Measurements from ENCODE around the gene MACF1.
"Not testable (repeated sequence)": the region's sequence is repeated elsewhere in the genome, so short reads cannot be mapped to it uniquely, and the experiment has no call there.

MACF1 gene

DNA sequence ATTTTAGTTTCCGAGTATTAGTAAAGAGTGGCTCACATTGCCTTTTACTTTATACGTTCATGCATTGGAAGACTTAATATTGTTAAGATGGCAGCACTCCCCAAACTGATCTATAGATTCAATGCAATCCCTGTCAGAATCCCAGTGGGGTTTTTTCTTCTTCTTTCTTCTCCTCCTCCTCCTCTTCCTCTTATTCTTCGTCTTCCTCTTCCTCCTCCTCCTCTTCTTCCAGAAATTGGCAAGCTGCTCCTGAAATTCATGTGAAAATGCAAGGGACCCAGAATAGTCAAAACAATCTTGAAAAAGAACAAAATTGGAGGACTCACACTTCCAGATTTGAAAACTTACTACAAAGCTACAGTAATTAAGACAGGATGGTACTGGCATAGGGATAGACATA is 23.2 kb upstream of the MACF1 start:
- no peak for DNase-seq

DNA sequence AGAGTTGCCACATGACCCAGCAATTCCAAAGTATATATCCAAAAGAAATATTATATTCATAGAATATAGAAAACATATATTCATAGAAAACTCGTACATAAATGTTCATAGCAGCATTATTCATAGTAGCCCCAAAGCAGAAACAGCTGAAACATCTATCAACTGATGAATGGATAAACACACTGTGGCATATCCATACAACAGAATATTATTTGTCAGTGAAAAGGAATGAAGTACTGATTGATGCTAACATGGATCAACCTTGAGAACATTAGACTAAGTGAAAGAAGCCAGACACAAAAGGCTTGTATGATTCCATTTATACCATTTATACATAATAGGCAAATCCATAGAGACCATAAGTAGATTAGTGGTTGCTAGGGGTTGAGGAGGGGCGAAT is 21.7 kb upstream of the MACF1 start:
- DNase-seq, result no peak

DNA sequence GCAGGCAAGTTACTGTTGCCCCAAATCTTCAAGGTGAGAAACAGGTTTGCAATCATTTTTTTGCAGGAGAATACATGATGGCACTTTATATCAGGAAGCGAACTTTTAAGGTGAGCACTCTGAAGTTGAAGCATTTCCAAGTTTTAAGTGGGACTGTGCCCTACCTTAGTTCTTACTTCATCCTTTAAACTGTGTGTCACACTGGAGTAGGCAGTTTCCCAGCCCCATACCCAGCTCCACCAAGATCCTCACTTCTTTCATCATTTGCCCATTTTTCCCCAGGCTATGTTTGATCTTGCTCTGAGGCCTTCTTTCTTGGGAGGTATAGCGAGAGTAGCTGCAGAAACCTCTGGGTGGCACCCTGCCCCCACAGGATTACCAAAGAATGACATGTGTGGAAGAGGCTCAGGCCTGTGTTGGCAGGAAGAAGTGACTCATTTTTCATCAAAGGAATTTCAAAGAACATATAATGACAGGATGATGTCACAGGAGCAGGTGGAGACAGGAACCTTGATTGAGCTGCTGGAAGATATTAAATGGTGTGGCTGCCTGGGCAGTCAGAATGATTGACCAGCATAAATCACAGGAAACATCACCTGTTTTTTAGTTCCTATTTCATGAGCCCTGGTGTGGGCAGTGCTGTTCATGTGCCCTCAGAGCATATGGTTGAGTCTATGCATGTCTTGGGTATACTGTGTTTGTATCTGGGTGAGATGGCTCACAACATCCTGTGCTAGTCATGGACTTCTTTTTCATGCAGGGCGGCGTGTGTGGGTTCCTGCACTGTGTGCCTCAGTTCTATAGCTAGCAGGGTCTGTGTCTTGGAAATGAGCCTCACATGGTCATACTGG is 20.8 kb upstream of the MACF1 start:
- peak; percentile 67 for DNase-seq

DNA sequence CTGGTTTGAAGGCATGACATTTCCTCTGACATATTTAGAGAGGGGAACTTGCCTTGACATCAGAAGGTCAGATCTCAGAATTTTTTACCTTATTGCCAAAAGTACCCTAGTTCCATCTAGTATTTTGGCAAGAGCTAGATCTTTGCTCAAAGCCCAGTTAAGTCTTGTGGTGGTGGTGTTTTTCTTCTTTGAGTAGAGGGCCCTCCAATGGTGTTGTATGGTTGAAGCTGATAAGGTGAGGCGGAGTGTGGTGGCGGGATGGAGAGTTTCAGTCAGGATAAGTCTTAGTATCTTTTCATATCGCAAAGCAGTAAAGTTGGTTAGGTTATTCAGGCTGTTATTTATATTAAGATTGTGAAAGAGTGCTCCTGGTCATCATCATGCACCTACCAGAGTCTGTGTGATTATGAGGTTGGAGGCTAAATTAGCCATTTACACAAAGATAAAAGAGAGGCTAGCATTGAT is 20.1 kb upstream of the MACF1 start:
- DNase-seq, result no peak

DNA sequence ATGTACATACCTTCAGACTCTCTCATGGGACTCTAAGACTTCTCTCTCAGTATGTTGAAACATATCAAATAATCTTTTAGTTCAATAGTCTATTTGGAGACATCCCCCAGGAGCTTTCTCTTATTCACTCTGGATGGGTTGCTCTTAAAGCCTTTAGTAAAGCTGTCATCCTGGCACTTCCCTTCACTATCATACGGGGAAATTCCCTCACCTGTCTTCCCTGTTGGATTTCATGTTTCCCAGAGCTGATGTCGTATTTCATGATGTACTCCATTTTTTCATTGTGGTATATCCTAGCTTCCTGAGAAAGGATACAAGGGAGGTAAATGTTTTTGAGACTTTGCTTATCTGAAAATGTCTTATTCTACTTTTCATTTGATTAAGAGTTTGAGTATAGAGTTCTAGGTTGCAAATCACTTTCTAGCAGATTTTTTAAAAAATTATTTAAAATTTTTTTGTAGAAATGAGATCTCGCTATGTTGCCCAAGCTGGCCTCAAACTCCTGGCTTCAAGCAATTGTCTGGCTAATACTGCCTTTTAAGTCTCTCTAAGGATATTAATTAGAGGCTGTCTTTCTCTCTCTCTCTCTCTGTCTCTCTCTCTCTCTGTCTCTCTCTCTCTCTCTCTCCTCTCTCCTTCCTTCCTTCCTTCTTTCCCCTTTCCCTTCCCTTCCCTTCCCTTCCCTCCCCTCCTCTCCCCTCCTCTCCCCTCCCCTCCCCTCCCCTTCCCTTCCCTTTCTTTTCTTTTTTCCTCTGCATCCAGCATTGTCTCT is 17.0 kb upstream of the MACF1 start:
- DNase-seq, result no peak

DNA sequence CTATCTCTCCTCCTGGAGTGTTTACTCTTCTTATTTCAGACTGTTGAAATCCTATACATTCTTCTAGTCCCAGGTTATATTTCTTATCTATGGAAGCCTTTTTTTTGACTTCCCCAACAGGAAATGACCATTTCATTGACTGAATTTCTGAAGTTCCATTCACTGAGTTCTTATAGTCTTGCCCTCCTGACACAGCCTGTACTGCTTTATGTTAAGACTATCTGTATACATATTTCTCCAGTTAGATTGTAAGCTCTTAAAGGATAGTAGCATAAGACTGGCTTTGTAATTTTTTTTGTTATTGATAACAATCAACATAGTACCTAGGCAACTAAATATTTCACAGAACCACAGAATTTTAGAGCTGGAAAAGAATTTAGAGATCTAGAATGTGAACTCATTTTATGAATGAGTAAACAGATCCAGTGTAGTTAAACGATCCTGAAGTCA is 14.9 kb upstream of the MACF1 start:
- DNase-seq, result no peak

DNA sequence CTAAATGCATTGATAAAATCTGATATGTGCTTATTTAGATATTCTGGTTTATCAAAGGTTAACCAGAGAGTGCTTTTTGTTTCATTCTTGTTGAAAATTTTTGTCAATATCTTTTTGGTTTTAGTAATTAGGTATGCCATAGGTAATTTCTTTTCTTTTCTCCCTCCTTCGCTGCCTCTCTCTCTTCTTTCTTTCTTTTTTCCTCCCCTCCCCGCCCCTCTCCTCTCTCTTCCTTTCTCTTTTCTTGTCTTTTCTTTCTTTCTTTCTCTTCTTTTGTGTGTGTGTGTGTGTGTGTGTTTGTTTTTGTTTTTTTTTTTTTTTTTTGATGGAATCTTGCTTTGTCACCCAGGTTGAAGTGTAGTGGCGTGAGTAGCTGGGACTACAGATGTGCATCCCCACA is 14.4 kb upstream of the MACF1 start:
- no peak for DNase-seq

DNA sequence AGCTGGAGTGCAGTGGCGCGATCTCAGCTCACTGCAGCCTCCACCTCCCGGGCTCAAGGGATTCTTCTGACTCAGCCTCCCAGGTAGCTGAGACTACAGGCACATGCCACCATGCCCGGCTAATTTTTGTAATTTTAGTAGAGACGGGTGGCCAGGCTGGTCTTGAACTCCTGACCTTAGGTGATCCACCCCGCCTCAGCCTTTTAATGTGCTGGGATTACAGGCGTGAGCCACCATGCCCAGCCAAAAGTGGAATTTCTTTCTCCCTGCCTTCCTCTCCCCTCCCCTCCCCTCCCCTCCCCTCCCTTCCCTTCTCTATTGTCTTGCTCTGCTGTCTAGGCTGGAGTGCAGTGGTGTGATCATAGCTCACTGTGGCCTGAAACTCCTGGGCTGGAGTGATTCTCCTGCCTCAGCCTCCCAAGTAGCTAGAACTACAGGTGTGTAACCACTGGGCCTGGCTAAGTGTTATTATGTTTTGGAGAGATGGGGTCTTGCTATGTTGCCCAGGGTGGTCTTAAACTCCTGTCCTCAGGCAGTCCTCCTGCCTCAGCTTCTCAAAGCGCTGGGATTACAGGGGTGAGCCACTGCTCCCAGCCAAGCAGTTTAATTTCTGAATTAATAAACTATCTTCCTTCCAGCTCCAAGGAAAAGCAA is 10.0 kb upstream of the MACF1 start:
- DNase-seq, result no peak

DNA sequence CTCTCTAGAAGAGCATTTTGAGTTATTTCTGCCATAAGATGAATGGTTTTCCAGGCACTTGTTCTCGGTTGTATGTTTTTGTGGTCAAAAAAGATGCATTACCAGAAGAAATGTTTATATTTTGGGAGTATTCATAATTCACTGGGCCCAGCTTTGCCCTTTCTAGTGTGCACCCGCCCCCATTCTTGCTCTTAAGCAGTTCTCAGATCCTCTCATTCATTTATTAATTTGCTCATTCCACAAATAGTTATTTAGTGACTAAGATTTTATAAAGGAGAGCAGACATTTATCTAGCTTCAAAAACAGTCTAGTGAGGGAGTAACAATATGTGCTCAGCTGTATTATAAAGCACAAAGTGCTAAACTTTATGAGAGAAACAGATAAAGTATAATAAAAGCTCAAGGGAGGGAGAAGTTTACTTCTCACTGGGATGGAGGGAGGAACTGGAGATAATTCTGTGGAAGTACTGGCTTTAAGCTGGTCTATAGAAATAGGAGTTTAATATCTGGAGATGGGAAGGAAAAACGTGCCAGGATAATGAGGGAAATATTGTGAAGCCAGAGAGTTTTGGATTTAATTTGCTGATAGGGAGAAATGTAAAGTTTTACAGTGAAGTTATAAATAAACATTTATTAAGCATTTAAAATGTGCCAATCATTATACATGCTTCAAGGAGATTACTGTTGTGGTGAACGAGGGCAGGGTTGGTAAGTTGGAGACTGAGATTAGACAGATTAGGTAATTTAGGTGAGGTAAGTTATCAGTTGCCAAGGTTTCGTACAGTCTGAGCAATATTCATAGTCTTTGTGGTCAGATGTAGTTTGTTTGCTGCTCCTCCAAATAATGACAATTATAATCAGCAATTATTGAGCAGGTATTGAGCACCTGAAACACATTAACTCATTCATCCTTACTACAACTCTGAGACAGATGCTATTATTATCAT is 9.1 kb upstream of the MACF1 start:
- no peak for DNase-seq

DNA sequence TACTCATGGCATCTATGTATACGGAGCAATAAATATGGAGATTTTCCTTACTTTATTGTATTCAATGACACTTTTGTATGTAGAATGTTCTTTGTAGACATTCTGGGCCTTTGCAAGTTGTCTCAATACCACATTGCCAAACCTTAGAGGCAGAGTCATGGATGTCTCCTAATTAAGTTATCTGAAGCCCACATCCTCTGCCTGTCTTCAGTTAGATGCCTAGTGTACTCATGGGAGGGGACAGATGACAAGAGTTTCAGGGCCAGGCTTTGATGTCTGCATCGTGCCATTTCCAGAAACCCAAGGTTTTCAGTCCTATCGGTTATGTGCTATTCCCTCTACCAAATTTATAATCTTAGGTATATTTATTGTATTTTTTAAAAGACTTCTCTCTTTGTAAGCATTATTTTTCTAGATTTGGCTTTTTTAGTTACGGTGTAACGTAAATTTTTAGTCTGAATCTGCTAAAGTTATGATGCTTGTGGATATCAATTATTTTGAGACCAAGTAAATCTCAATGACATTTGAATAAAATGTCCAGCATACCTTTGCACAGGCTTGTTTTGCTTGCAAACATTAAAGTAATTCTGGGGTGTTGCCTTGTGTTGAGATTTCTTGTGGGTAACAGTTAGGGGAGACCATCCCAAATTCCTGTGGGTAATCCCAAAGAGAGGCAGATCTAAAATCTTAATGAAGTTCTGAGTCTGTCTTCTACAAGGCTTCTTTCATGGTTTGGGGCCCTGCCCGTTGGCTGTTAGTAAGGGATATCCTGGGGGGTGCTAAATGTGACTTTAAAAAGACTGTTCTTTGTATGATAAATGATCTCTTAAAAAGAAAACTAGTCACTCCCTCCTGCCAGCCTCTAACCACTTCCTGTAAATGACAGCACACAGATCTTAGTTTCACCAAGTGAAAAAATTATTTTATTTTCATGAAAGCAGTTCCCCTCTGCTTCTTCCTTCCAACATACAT is 8.0 kb upstream of the MACF1 start:
- DNase-seq, result no peak

DNA sequence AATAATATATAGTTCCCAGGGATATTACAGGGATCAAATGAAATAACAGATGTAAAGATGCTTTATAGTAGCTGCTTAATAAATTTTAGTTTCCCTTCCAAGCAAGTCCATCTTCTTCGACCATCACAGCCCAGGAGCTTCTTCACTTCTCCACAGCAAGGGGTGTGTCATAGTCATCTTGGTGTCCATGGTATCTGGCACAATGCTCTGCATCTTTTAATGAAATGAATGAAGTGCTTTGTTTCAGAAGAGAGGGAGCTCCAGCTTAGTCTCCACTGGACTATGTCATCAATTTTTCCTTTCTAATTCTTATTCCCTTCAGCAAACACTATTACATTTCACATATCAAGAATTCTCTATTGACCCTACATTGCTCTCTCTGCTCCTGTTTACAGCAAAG is 4.9 kb upstream of the MACF1 start:
- no peak for DNase-seq

DNA sequence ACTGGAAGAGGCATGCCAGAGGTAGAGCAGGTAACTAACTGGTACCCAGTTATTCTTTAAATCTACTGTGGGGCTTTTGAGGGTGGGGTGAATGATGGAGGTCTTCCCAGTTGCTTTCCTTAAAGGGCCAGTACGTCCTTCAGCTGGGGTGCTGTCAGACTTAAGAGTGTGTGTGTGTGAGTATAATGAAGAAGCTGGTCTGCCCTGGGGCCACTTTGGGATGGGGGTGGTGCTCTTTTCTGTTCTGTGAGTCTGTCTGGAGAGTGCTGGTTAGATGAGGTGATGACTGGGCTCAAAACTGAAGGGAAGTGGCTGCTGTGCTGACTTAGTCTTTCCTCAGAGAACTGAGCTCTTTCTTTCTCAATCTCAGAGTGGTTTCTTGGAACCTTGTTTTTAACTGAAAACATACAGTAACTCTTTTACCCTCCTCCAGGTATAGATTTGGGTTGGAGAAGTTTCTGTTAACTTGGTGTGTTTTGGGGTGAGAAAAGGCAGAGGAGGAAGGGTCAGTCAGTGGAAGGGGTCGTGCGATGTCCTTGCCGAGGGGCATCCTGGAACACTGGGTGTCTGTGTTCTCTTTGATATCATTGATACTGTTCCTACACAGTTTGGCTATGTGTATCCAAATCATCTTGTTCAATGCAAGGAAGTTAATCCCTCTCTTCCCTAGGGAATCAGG is 746 bp downstream of the MACF1 start:
- peak; percentile 63 for DNase-seq

DNA sequence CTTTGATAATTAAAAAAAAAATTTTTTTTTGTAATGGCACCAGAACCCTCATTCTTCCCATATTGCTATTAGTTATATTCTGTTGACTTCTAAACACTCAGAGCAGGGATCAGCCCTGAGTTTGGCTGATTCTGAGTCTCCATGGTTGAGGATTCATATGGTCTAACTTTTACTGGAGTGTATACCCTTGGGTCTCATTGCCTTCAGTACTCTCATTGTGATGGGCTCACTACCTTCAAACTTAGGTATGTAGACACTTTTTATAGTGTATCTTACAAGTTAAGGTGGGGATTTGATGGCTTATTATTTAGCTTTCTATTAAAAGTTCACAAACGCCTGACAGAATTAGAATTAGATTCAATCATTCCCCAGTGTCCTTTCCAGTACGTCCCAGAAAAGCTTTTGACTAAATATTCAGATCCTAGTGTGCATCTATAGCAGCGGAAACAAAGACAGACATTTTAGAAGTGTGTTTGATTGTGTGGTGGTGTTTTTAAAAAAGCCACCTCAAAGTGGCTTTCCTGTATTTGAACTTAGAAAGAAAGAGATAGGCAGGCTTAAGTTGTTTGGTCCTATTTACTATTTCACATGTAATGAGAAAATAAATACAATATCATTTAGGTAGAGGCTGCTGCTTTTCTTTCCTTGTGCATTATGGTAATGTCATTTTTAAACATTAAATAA is 1.4 kb downstream of the MACF1 start:
- DNase-seq, result no peak

DNA sequence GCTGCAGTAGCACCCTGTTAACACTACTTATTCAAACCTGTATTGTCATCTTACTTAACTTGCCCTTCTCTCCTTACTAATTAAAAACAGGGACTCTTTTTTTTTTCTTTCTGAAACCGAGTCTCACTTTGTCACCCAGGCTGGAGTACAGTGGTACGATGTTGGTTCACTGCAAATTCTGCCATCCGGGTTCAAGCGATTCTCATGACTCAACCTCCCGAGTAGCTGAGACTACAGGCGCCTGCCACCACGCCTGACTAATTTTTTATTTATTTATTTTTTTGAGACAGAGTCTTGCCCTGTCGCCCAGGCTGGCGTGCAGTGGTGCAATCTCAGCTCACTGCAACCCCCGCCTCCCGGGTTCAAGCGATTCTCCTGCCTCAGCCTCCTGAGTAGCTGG is 3.9 kb downstream of the MACF1 start:
- not testable (repeated sequence) for DNase-seq

DNA sequence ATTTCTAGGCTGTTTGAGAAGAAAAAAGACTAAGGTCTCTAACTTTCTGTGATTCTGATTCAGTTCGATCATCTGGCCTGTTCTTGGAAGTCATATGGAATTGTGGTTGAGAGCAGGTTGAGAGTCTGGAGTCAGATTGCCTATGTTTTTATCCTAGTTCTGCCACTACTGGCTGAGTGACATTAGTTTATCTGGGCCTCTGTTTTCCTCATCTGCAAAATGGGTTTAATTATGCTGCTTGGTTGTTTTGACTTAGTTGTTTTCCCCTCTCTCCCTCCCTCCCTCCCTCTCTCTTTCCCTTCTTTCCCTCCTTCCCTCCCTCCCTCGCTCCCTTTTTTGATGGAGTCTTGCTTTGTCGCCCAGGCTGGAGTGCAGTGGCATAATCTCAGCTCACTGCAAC is 6.2 kb downstream of the MACF1 start:
- no peak for DNase-seq

DNA sequence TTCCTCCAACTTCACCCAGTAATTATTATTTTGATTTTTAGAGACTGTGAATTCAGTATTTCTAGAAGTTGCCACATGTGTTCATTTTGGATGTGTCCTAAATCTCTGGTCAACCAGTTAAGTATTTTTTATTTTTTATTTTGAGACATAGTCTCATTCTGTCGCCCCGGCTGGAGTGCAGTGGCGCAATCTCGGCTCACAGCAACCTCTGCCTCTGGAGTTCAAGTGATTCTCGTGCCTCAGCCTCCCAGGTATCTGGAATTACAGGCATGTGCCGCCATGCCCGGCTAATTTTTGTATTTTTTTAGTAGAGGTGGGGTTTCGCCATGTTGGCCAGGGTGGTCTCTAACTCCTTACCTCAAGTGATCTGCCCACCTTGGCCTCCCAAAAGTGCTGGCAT is 8.0 kb downstream of the MACF1 start:
- DNase-seq, result no peak

DNA sequence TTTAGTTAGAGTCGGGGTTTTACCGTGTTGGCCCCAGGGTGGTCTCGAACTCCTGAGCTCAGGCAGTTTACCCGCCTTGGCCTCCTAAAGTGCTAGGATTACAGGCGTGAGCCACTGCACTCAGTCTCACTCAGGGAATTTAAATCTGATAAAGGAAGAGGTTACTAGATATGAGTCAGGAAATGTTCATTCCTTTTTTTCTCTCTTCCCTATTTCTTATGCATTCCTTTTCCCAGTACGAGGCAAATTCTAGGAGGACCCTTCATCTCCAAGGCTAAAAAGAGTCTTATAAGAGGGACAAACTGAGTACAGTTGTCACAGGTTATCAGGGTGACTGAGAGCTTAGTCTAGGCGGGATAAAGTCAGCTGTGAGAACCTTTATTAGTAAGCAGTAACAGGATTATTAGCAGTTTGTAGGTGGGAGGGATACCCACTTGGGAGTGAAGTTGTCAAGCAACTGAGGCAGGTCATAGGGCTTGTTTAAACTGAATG is 9.1 kb downstream of the MACF1 start:
- DNase-seq, result no peak

DNA sequence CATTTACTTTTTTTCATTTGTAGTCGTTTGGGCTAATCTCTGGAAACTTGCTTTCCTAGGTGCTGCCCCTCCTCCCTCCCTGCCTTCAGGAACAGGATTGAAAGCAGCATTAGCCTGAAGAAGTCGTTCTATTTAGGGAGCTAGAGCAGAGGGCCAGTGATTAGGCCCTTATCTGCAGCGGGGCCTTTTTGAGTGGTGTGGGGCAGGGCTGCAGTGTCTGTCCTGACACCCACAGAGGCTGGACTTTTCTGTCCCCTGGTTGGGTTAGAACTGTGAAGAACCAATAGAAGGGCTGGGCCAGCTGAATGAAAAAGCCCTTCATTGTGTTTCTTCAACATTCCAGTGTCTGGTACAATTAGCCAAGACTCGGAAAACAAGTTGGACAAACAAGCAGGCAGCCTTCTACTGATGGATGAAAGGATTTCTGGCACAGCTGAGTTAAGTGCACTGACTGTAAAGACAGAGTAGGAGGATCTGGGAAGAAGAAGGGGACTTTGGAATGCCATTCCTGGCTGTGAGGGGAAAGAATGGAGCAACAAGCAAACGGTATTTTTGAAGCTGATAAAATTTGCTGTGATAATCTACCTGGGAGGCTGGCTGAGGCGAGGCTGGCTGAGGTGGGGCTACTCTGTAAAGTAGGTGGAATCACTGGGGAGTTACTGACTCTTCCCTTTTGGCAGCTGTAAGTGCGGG is 9.7 kb downstream of the MACF1 start:
- no peak for DNase-seq

DNA sequence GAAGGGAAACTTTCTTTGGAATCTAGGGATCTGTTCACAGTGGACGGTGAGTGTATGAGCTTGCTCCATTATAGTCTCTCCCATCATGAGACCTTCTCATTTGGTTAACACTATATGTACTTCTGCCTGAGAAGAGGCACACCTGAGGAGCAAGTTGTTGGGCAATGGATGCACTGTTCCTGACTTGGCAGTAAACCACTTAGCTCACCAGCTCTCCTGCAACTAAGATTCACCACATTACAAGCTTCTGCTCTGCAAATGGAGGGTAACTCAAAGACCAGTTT is 10.2 kb downstream of the MACF1 start:
- no peak for DNase-seq
